SK-N-SH (cell line): Measurements from ENCODE around the gene MSRB1. TPM values are rescaled to one million over a fixed set of nuclear protein-coding genes. Genes with fewer than 3 reads are reported as not detected.

Source experiments
- CTCF ChIA-PET: fragments of 300-600, 350-600 bp; formaldehyde crosslinking; extraction: SDS; loops from one replicate; lab custom pipeline; 2021; lab: Yijun Ruan, JAX
- POLR2A ChIA-PET: fragments of 350-600 bp; sonication (Branson Sonifier 250); formaldehyde crosslinking; extraction: SDS; loops from one replicate; lab custom pipeline; 2020; ENCODE audit warnings: antibody characterized with exemption, inconsistent platforms; lab: Yijun Ruan, JAX
- DNase-seq: peaks from one replicate; pipeline ENCODE4 v3.0.0; 2012
- H2AFZ ChIP-seq: fragments of 200-600 bp; sonication (generic); 2 replicates; pipeline ENCODE4 v1.8.1; 2016; ENCODE audit warnings: antibody characterized with exemption, mild to moderate bottlenecking, low read depth
- H3F3A ChIP-seq: fragments of 200-600 bp; sonication (generic); replicated peaks from 2 replicates; pipeline ENCODE3; 2016; ENCODE audit warnings: antibody characterized with exemption, mild to moderate bottlenecking; ENCODE audit not compliant: insufficient read depth
- H3K27ac ChIP-seq, 2 experiments: fragments of 200-500 bp in 1 of 2; fragments of 200-600 bp in 1 of 2; sonication (Bioruptor generic) in 1 of 2; sonication (generic), shearing (Covaris generic) in 1 of 2; 2 replicates each; pipeline versions ENCODE4 v1.5.1 to v1.6.1; 2014 to 2016; ENCODE audit warnings: low read depth in 2 of 2, inconsistent platforms in 1 of 2, low read length in 1 of 2, mild to moderate bottlenecking in 1 of 2, mixed read lengths in 1 of 2
- H3K27me3 ChIP-seq: fragments of 200-600 bp; sonication (generic), shearing (Covaris generic); 2 replicates; pipeline ENCODE4 v1.6.1; 2016; ENCODE audit warnings: mixed run types; ENCODE audit not compliant: insufficient read depth
- H3K36me3 ChIP-seq, 2 experiments: fragments of 200-500 bp in 1 of 2; fragments of 200-600 bp in 1 of 2; sonication (Bioruptor generic) in 1 of 2; sonication (generic) in 1 of 2; replicated peaks in 1 of 2; 2 replicates each; pipeline versions ENCODE3 to v1.5.1; 2014 to 2016; ENCODE audit warnings: low read length in 1 of 2, mild to moderate bottlenecking in 1 of 2; ENCODE audit not compliant: insufficient read depth in 2 of 2, control insufficient read depth in 1 of 2
- H3K4me1 ChIP-seq, 2 experiments: fragments of 200-500 bp in 1 of 2; fragments of 200-600 bp in 1 of 2; sonication (Bioruptor generic) in 1 of 2; sonication (generic), shearing (Covaris generic) in 1 of 2; 2 replicates each; pipeline versions ENCODE4 v1.5.1 to v1.6.1; 2014 to 2016; ENCODE audit warnings: low read depth in 1 of 2, low read length in 1 of 2, mixed run types in 1 of 2; ENCODE audit not compliant: insufficient read depth in 2 of 2, control insufficient read depth in 1 of 2
- H3K4me2 ChIP-seq: fragments of 200-600 bp; sonication (generic), shearing (Covaris generic); 2 replicates; pipeline ENCODE4 v1.6.1; 2017; ENCODE audit warnings: mixed run types
- H3K4me3 ChIP-seq, 2 experiments: fragments of 200-500 bp in 1 of 2; fragments of 200-600 bp in 1 of 2; sonication (Bioruptor generic) in 1 of 2; sonication (generic), shearing (Covaris generic) in 1 of 2; 2 replicates each; pipeline versions ENCODE4 v1.5.1 to v1.8.1; 2014 to 2016; ENCODE audit warnings: low read depth in 2 of 2, inconsistent platforms in 1 of 2, low read length in 1 of 2, mild to moderate bottlenecking in 1 of 2, mixed read lengths in 1 of 2, moderate library complexity in 1 of 2
- H3K79me2 ChIP-seq: fragments of 200-600 bp; sonication (generic); 2 replicates; pipeline ENCODE4 v1.8.1; 2017; ENCODE audit warnings: mild to moderate bottlenecking; ENCODE audit not compliant: insufficient read depth
- H3K9ac ChIP-seq: fragments of 200-600 bp; sonication (generic); 2 replicates; pipeline ENCODE4 v1.6.1; 2017; ENCODE audit warnings: mixed run types
- H3K9me2 ChIP-seq: fragments of 200-600 bp; sonication (generic); 2 replicates; pipeline ENCODE4 v1.6.1; 2017; ENCODE audit warnings: mixed run types
- H3K9me3 ChIP-seq: fragments of 200-600 bp; sonication (generic); 2 replicates; pipeline ENCODE4 v1.6.1; 2017; ENCODE audit warnings: mixed run types, mild to moderate bottlenecking, moderate library complexity
- H4K20me1 ChIP-seq: fragments of 200-600 bp; sonication (generic); 2 replicates; pipeline ENCODE4 v1.6.1; 2017; ENCODE audit warnings: mild to moderate bottlenecking, mixed run types; ENCODE audit not compliant: insufficient read depth
- CHD2 ChIP-seq: fragments of 150-350 bp; IDR thresholded peaks from 2 replicates; pipeline ENCODE4 v1.6.1; 2018; ENCODE audit warnings: low read length; ENCODE audit not compliant: partially characterized antibody
- ELF1 ChIP-seq: IDR thresholded peaks from 2 replicates; pipeline ENCODE4 v1.4.0; 2012
- FOSL2 ChIP-seq: IDR thresholded peaks from 2 replicates; pipeline ENCODE4 v1.4.0; 2012; ENCODE audit warnings: low read depth, mild to moderate bottlenecking, moderate library complexity, borderline replicate concordance
- GATA2 ChIP-seq: sonication (generic); formaldehyde crosslinking; IDR thresholded peaks from 2 replicates; pipeline ENCODE4 v1.5.0; 2020; ENCODE audit warnings: mild to moderate bottlenecking, missing genetic modification reagents
- JUND ChIP-seq: IDR thresholded peaks from 2 replicates; pipeline ENCODE4 v1.4.0; 2012
- MXI1 ChIP-seq: IDR thresholded peaks from 2 replicates; pipeline ENCODE4 v1.6.1; 2012; ENCODE audit warnings: mild to moderate bottlenecking, low read depth, low read length, improper control_type of control experiment
- NRF1 ChIP-seq: IDR thresholded peaks from 2 replicates; pipeline ENCODE4 v1.6.1; 2012; ENCODE audit warnings: low read depth, mild to moderate bottlenecking, low read length
- RFX5 ChIP-seq: IDR thresholded peaks from 2 replicates; pipeline ENCODE4 v1.6.1; 2012; ENCODE audit warnings: mild to moderate bottlenecking, improper control_type of control experiment, low read length
- SIN3A ChIP-seq: IDR thresholded peaks from 2 replicates; pipeline ENCODE4 v1.6.1; 2012; ENCODE audit warnings: low read depth, mild to moderate bottlenecking, low read length, moderate library complexity, borderline replicate concordance
- TAF1 ChIP-seq: IDR thresholded peaks from 2 replicates; pipeline ENCODE4 v1.6.1; 2012; ENCODE audit warnings: low read depth, mild to moderate bottlenecking, low read length, moderate library complexity, borderline replicate concordance
- YY1 ChIP-seq: IDR thresholded peaks from 2 replicates; pipeline ENCODE4 v1.4.0; 2012; ENCODE audit warnings: low read depth, mild to moderate bottlenecking
- WGBS: methylation state at CpG from one replicate; pipeline ENCODE4 v1.1.6; 2017; ENCODE audit warnings: low lambda C conversion rate; 5-methylcytosine and 5-hydroxymethylcytosine counted together
- polyA plus RNA-seq, 3 experiments: library from polyadenylated mRNA; depleted of rRNA; stranded (reverse); fragments of >200 nt; gene quantifications; 2 replicates each; pipeline ENCODE4 v1.2.3, GENCODE V29; 2012
- TF ChIP-seq, protein P1 (sequence below): fragments of 200-600 bp; sonication (generic); IDR thresholded peaks from 2 replicates; pipeline ENCODE4 v1.6.1; 2017; ENCODE audit warnings: antibody characterized with exemption, mild to moderate bottlenecking, moderate library complexity
- TF ChIP-seq, protein P2 (sequence below): IDR thresholded peaks from 2 replicates; pipeline ENCODE4 v1.4.0; 2012; ENCODE audit warnings: low read depth, borderline replicate concordance
- TF ChIP-seq, protein P3 (sequence below): IDR thresholded peaks from 2 replicates; pipeline ENCODE4 v1.4.0; 2012; ENCODE audit warnings: low read depth, borderline replicate concordance
- TF ChIP-seq, protein P4 (sequence below): IDR thresholded peaks from 2 replicates; pipeline ENCODE4 v1.6.1; 2012; ENCODE audit warnings: mild to moderate bottlenecking, low read depth, low read length, moderate library complexity

Gene MSRB1
- polyA plus RNA-seq, 1 of the 3 experiments (the other 2 are of a cell fraction) = 31.4 TPM

DNA sequence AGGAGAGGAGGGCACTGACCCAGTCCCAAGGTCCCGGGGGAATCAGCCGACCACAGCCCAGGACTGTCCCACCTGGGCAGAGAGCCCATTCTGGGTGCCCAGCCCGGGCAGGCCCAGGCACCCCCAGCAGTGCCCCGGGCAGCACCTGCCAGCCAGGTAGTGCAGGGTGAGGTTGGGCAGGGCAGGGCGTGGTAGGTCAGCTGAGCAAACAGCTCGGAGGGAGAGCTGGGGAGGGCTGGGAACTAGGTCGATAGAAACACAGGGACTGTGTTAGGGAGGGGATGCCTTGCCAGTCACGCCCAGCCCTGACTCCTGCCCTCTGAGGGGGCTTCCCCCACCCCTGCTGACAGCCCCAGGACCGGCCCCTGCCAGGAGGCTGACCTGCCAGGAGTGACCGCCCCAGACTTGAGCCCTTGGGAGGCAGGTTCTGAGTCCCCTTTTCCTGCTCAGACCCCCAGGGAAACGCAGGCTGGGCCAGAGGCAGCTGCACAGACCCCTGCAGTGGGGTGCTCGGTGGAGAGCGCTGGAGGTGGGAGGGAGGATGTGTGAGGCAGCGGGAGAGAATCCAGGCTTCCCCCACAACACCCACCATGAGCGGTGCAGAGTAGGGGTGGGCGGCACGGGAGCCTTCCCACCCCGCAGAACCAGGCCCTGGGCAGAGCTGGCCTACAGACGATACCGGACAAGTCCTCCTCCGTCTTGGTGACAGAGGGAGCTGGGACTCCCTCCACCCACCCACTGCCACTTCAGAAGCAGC is 29.5 kb downstream of the MSRB1 start:
- peaks cover 0 to 11% of the 10 kb centered on the region in 2 experiments; a peak in 1 of 4 replicates for H3K4me1 ChIP-seq
- DNase-seq = no peak
- H3K4me3 ChIP-seq = no peak overlapping the region
- no peak overlapping the region for H3K4me2 ChIP-seq
- 67% methylated on average over 12 of the region's 21 CpGs for WGBS
- ChIA-PET CTCF (interaction anchor here (1.2 to 2.6 kb wide), 2 partner anchors 16 kb away, joined by 6 to 8 read pairs; no protein-coding TSS in a partner anchor), POLR2A (no interaction called here)
- no peak overlapping the region for H3K9ac ChIP-seq
- peaks cover 21% of the 10 kb centered on the region for H3K27me3 ChIP-seq
- no peaks in the 10 kb centered on the region for H3K79me2 ChIP-seq
- TF ChIP-seq SIN3A = no peak
- TF ChIP-seq, protein P1, sequence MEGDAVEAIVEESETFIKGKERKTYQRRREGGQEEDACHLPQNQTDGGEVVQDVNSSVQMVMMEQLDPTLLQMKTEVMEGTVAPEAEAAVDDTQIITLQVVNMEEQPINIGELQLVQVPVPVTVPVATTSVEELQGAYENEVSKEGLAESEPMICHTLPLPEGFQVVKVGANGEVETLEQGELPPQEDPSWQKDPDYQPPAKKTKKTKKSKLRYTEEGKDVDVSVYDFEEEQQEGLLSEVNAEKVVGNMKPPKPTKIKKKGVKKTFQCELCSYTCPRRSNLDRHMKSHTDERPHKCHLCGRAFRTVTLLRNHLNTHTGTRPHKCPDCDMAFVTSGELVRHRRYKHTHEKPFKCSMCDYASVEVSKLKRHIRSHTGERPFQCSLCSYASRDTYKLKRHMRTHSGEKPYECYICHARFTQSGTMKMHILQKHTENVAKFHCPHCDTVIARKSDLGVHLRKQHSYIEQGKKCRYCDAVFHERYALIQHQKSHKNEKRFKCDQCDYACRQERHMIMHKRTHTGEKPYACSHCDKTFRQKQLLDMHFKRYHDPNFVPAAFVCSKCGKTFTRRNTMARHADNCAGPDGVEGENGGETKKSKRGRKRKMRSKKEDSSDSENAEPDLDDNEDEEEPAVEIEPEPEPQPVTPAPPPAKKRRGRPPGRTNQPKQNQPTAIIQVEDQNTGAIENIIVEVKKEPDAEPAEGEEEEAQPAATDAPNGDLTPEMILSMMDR = no peak
- TF ChIP-seq ELF1 = no peak
- TF ChIP-seq TAF1 = no peak
- TF ChIP-seq FOSL2 = no peak
- TF ChIP-seq NRF1 = no peak
- no peak for TF ChIP-seq JUND
- TF ChIP-seq, protein P2, sequence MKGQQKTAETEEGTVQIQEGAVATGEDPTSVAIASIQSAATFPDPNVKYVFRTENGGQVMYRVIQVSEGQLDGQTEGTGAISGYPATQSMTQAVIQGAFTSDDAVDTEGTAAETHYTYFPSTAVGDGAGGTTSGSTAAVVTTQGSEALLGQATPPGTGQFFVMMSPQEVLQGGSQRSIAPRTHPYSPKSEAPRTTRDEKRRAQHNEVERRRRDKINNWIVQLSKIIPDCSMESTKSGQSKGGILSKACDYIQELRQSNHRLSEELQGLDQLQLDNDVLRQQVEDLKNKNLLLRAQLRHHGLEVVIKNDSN = no peak
- no peak for TF ChIP-seq CHD2
- TF ChIP-seq, protein P3, sequence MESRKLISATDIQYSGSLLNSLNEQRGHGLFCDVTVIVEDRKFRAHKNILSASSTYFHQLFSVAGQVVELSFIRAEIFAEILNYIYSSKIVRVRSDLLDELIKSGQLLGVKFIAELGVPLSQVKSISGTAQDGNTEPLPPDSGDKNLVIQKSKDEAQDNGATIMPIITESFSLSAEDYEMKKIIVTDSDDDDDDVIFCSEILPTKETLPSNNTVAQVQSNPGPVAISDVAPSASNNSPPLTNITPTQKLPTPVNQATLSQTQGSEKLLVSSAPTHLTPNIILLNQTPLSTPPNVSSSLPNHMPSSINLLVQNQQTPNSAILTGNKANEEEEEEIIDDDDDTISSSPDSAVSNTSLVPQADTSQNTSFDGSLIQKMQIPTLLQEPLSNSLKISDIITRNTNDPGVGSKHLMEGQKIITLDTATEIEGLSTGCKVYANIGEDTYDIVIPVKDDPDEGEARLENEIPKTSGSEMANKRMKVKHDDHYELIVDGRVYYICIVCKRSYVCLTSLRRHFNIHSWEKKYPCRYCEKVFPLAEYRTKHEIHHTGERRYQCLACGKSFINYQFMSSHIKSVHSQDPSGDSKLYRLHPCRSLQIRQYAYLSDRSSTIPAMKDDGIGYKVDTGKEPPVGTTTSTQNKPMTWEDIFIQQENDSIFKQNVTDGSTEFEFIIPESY = no peak
- no peak for TF ChIP-seq YY1
- no peak overlapping the region for H2AFZ ChIP-seq
- H3F3A ChIP-seq = no peaks in the 10 kb centered on the region
- no peaks in the 10 kb centered on the region for H4K20me1 ChIP-seq
- H3K36me3 ChIP-seq = no peaks in the 10 kb centered on the region
- no peaks in the 10 kb centered on the region for H3K9me2 ChIP-seq
- H3K9me3 ChIP-seq = no peaks in the 10 kb centered on the region
- H3K27ac ChIP-seq = no peak overlapping the region

DNA sequence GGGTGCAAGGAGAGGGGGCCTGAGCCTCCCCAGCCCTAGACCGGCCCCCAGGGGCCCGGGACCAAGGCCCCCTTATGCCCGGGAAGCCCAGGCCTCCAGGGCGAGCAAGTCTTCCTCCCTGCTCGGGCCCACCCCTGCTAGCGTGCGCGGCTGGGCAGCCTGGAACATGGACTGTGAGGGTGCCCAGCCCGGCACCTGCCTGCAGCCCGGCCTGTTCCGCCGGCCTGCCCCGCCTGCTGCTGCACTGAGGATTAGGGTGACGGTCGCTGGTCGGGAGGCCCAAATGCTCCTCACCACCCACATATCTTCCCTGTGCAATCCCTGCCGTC is 30.8 kb downstream of the MSRB1 start:
- POLR2A ChIA-PET = no interaction called here
- H3K79me2 ChIP-seq = no peaks in the 10 kb centered on the region
- no peak overlapping the region for H3K9ac ChIP-seq
- CTCF ChIA-PET = interaction anchor here (1.0 to 2.6 kb wide), 2 partner anchors 17 to 48 kb away, joined by 3 to 8 read pairs; no protein-coding TSS in a partner anchor
- 81% methylated on average over 7 of the region's 17 CpGs for WGBS
- no peak overlapping the region for H3K27ac ChIP-seq
- H3K9me2 ChIP-seq = no peaks in the 10 kb centered on the region
- no peaks in the 10 kb centered on the region for H3K9me3 ChIP-seq
- H3K27me3 ChIP-seq = peaks cover 13% of the 10 kb centered on the region
- H3K4me2 ChIP-seq = no peak overlapping the region
- DNase-seq = no peak
- no peaks in the 10 kb centered on the region for H3F3A ChIP-seq
- peaks cover 0 to 11% of the 10 kb centered on the region in 2 experiments; a peak in 1 of 4 replicates for H3K4me1 ChIP-seq
- H4K20me1 ChIP-seq = no peaks in the 10 kb centered on the region
- no peak overlapping the region for H2AFZ ChIP-seq
- no peak overlapping the region for H3K4me3 ChIP-seq
- no peaks in the 10 kb centered on the region for H3K36me3 ChIP-seq
- TF ChIP-seq, protein P4, sequence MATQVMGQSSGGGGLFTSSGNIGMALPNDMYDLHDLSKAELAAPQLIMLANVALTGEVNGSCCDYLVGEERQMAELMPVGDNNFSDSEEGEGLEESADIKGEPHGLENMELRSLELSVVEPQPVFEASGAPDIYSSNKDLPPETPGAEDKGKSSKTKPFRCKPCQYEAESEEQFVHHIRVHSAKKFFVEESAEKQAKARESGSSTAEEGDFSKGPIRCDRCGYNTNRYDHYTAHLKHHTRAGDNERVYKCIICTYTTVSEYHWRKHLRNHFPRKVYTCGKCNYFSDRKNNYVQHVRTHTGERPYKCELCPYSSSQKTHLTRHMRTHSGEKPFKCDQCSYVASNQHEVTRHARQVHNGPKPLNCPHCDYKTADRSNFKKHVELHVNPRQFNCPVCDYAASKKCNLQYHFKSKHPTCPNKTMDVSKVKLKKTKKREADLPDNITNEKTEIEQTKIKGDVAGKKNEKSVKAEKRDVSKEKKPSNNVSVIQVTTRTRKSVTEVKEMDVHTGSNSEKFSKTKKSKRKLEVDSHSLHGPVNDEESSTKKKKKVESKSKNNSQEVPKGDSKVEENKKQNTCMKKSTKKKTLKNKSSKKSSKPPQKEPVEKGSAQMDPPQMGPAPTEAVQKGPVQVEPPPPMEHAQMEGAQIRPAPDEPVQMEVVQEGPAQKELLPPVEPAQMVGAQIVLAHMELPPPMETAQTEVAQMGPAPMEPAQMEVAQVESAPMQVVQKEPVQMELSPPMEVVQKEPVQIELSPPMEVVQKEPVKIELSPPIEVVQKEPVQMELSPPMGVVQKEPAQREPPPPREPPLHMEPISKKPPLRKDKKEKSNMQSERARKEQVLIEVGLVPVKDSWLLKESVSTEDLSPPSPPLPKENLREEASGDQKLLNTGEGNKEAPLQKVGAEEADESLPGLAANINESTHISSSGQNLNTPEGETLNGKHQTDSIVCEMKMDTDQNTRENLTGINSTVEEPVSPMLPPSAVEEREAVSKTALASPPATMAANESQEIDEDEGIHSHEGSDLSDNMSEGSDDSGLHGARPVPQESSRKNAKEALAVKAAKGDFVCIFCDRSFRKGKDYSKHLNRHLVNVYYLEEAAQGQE = no peak
- no peak for TF ChIP-seq MXI1
- no peak for TF ChIP-seq GATA2 (CRISPR knock-in tag)
- TF ChIP-seq, protein P3 = no peak
- no peak for TF ChIP-seq RFX5
